ENCODE measurements around the gene URB2. TPM values are rescaled to one million over a fixed set of nuclear protein-coding genes. Genes with fewer than 3 reads are reported as not detected.
A peak's percentile ranks its signal among the peaks of the same experiment; 100 is the strongest.

URB2 gene
- total RNA-seq, 1 experiment from 2014 or later = 24.6 TPM

GRCh38 chr1:229653420-229653819, 27.4 kb downstream of the URB2 start:
- H3K9me3 Mint-ChIP-seq = no peaks in the 10 kb centered on the region
- H3K27me3 Mint-ChIP-seq (ENCODE audit: low read depth) = no peaks in the 10 kb centered on the region
- peaks cover 75% of the 10 kb centered on the region for H3K36me3 Mint-ChIP-seq
- ChIA-PET POLR2A (no interaction called here), CTCF (no interaction called here)
- no peaks in the 10 kb centered on the region for H3K4me1 Mint-ChIP-seq
- no peak overlapping the region for H3K27ac Mint-ChIP-seq
- no peak overlapping the region for H3K4me3 Mint-ChIP-seq
- no peak for ATAC-seq
- no peak for DNase-seq (ENCODE audit: low spot score)
- TF ChIP-seq ZNF671 (CRISPR knock-in tag; IDR thresholded peaks at IDR 0.05) (no peak), TP53 (CRISPR knock-in tag; IDR thresholded peaks at IDR 0.05) (no peak)

GRCh38 chr1:229655781-229656180, 29.7 kb downstream of the URB2 start:
- DNase-seq (ENCODE audit: low spot score) (no peak), ATAC-seq (no peak)
- Mint-ChIP-seq H3K4me3 (no peak overlapping the region), H3K4me1 (0 out of 2 replicates have a peak, but pooled peaks cover under 1% of the 10 kb centered on the region), H3K27me3 (ENCODE audit: low read depth) (no peaks in the 10 kb centered on the region), H3K27ac (no peak overlapping the region), H3K36me3 (peaks cover 68% of the 10 kb centered on the region), H3K9me3 (no peaks in the 10 kb centered on the region)
- TF ChIP-seq FOXP1 (CRISPR knock-in tag; IDR thresholded peaks at IDR 0.05; ENCODE audit: borderline replicate concordance) (no peak), ATF1 (CRISPR knock-in tag; IDR thresholded peaks at IDR 0.05) (no peak), ATF2 (CRISPR knock-in tag; IDR thresholded peaks at IDR 0.05; ENCODE audit: borderline replicate concordance, low read depth) (no peak), NFATC4 (CRISPR knock-in tag; IDR thresholded peaks at IDR 0.05) (no peak), HMGA2 (CRISPR knock-in tag; IDR thresholded peaks at IDR 0.05) (no peak), MYBL2 (CRISPR knock-in tag; IDR thresholded peaks at IDR 0.05) (no peak), MLX (CRISPR knock-in tag; IDR thresholded peaks at IDR 0.05) (no peak), TEAD4 (CRISPR knock-in tag; IDR thresholded peaks at IDR 0.05) (no peak), PREB (CRISPR knock-in tag; IDR thresholded peaks at IDR 0.05; ENCODE audit: borderline replicate concordance) (no peak), FOXK1 (CRISPR knock-in tag; IDR thresholded peaks at IDR 0.05) (no peak), IRF2 (CRISPR knock-in tag; IDR thresholded peaks at IDR 0.05; ENCODE audit: borderline replicate concordance, low read depth) (no peak), STAT6 (CRISPR knock-in tag; conservative IDR thresholded peaks at IDR 0.05; ENCODE audit: low read depth) (no peak), CBFB (CRISPR knock-in tag; IDR thresholded peaks at IDR 0.05; ENCODE audit: low read depth) (no peak)
- POLR2A ChIA-PET = no interaction called here
- CTCF ChIA-PET = no interaction called here

GRCh38 chr1:229657993-229658755, 32.1 kb downstream of the URB2 start:
- no peak for ATAC-seq
- no peaks in the 10 kb centered on the region for H3K9me3 Mint-ChIP-seq
- peaks cover 8% of the 10 kb centered on the region for H3K4me1 Mint-ChIP-seq
- TF ChIP-seq ZSCAN18 (CRISPR knock-in tag; IDR thresholded peaks at IDR 0.05) = no peak
- H3K27ac Mint-ChIP-seq = peak overlapping the region; percentile 15; the same call in 1 of the 2 replicates
- H3K27me3 Mint-ChIP-seq (ENCODE audit: low read depth) = no peaks in the 10 kb centered on the region
- no peak overlapping the region for H3K4me3 Mint-ChIP-seq
- DNase-seq (ENCODE audit: low spot score) = no peak
- H3K36me3 Mint-ChIP-seq = peaks cover 65% of the 10 kb centered on the region
- POLR2A ChIA-PET = interaction anchor here (0.5 kb wide), 1 partner anchor 102 kb away, joined by 3 read pairs; no protein-coding TSS in a partner anchor
- CTCF ChIA-PET = no interaction called here

Data from WTC11 (cell line).